B cell (primary cell): ENCODE data around the gene ANKRD11. TPM values are rescaled to one million over a fixed set of nuclear protein-coding genes. Genes with fewer than 3 reads are reported as not detected.

Experiments used
- ATAC-seq: fragments of 200-7000 bp; cut with Tn5 transposase; one replicate; pipeline ENCODE4 v1.10.0; 2021; ENCODE audit warnings: low read depth, mild to moderate bottlenecking, moderate number of reproducible peaks, moderate library complexity
- CTCF ChIA-PET: fragments of 350-600 bp; sonication (Branson Sonifier 250); formaldehyde crosslinking; loops from one replicate; lab custom pipeline; 2021; ENCODE audit warnings: antibody characterized with exemption, inconsistent platforms; lab: Charles Lee
- POLR2A ChIA-PET: fragments of 350-600 bp; sonication (Branson Sonifier 250); formaldehyde crosslinking; loops from one replicate; lab custom pipeline; 2021; ENCODE audit warnings: antibody characterized with exemption; lab: Charles Lee
- DNase-seq: peaks from one replicate; pipeline ENCODE4 v3.0.0; 2013
- H2AFZ ChIP-seq: 2 replicates; pipeline ENCODE4 v1.6.1; 2012; ENCODE audit warnings: mild to moderate bottlenecking, low read depth, low read length; ENCODE audit not compliant: insufficient read depth, poor library complexity, severe bottlenecking
- H3K27ac ChIP-seq, 2 donors: 1 replicate in 1 of 2; 2 replicates in 1 of 2; pipeline ENCODE4 v1.5.1; 2012 to 2013; ENCODE audit warnings: low read length in 2 of 2, mild to moderate bottlenecking in 2 of 2, moderate library complexity in 1 of 2
- H3K27me3 ChIP-seq, 4 experiments: fragments of 200-600 bp in 1 of 4; sonication (generic) in 1 of 4; replicated peaks in 1 of 4; 1 replicate in 2 of 4; 2 replicates in 2 of 4; pipeline versions ENCODE4 v1.6.1 to v1.7.0; 2013 to 2016; ENCODE audit warnings: low read length in 3 of 4, mild to moderate bottlenecking in 2 of 4, mixed read lengths in 1 of 4, moderate library complexity in 1 of 4; ENCODE audit not compliant: insufficient read depth in 4 of 4, control insufficient read depth in 3 of 4; ENCODE audit errors: control extremely low read depth in 1 of 4
- H3K36me3 ChIP-seq, 2 experiments: replicated peaks in 1 of 2; 1 replicate in 1 of 2; 2 replicates in 1 of 2; pipeline versions ENCODE4 v1.6.1 to v1.7.1; 2013; ENCODE audit warnings: low read length in 1 of 2; ENCODE audit not compliant: insufficient read depth in 2 of 2, control insufficient read depth in 1 of 2; ENCODE audit errors: control extremely low read depth in 1 of 2, extremely low read depth in 1 of 2
- H3K4me1 ChIP-seq, 2 donors: fragments of 200-600 bp in 1 of 2; sonication (generic) in 1 of 2; 1 replicate in 1 of 2; 2 replicates in 1 of 2; pipeline versions ENCODE4 v1.5.1 to v1.6.1; 2013 to 2017; ENCODE audit warnings: low read length in 2 of 2; ENCODE audit not compliant: control insufficient read depth in 2 of 2, insufficient read depth in 2 of 2
- H3K4me2 ChIP-seq: replicated peaks from 2 replicates; pipeline ENCODE3; 2012; ENCODE audit warnings: mild to moderate bottlenecking, low read depth, low read length; ENCODE audit not compliant: poor library complexity, severe bottlenecking
- H3K4me3 ChIP-seq, 5 experiments: fragments of 200-600 bp in 1 of 5; sonication (generic) in 1 of 5; 1 replicate in 3 of 5; 2 replicates in 2 of 5; pipeline versions ENCODE4 v1.5.1 to v1.7.0; 2011 to 2016; ENCODE audit warnings: low read length in 4 of 5, mild to moderate bottlenecking in 4 of 5, low read depth in 2 of 5, control low read depth in 1 of 5, moderate library complexity in 1 of 5; ENCODE audit not compliant: insufficient read depth in 1 of 5; ENCODE audit errors: control extremely low read depth in 1 of 5, extremely low read depth in 1 of 5
- H3K79me2 ChIP-seq: fragments of 200-600 bp; sonication (generic); one replicate; pipeline ENCODE4 v1.6.0; 2016; ENCODE audit warnings: low read length; ENCODE audit not compliant: control insufficient read depth, insufficient read depth
- H3K9ac ChIP-seq: fragments of 200-600 bp; sonication (generic); 2 replicates; pipeline ENCODE4 v1.6.1; 2017; ENCODE audit warnings: mild to moderate bottlenecking, low read length, moderate library complexity
- H3K9me3 ChIP-seq, 3 donors: one replicate each; pipeline versions ENCODE4 v1.6.1 to v1.7.1; 2013; ENCODE audit warnings: low read length in 2 of 3; ENCODE audit not compliant: control insufficient read depth in 2 of 3, insufficient read depth in 1 of 3; ENCODE audit errors: control extremely low read depth in 1 of 3
- H4K20me1 ChIP-seq: 2 replicates; pipeline ENCODE4 v1.6.0; 2012; ENCODE audit warnings: mild to moderate bottlenecking, low read length; ENCODE audit not compliant: insufficient read depth, control insufficient read depth, poor library complexity, severe bottlenecking
- H3K27ac Mint-ChIP-seq: one replicate; pipeline ENCODE4 v1.8.0; 2021; ENCODE audit warnings: mixed read lengths
- H3K27me3 Mint-ChIP-seq: one replicate; pipeline ENCODE4 v1.8.0; 2021; ENCODE audit warnings: mixed read lengths
- H3K4me1 Mint-ChIP-seq: one replicate; pipeline ENCODE4 v1.8.0; 2021; ENCODE audit warnings: mixed read lengths
- H3K4me3 Mint-ChIP-seq: one replicate; pipeline ENCODE4 v1.8.0; 2021; ENCODE audit warnings: mixed read lengths
- H3K9me3 Mint-ChIP-seq: one replicate; pipeline ENCODE4 v1.8.0; 2022; ENCODE audit warnings: mixed read lengths; ENCODE audit not compliant: insufficient read depth
- EZH2 ChIP-seq: IDR thresholded peaks from 2 replicates; pipeline ENCODE4 v1.6.1; 2012; ENCODE audit warnings: borderline replicate concordance, low read depth, mild to moderate bottlenecking, moderate library complexity, low read length; ENCODE audit not compliant: insufficient read depth, poor library complexity, severe bottlenecking
- WGBS: methylation state at CpG from one replicate; pipeline ENCODE4 v1.1.5; 2013; ENCODE audit warnings: missing lambda C conversion rate; ENCODE audit not compliant: insufficient coverage; 5-methylcytosine and 5-hydroxymethylcytosine counted together
- intact Hi-C: fragments of 100-400 bp; cut with micrococcal nuclease; formaldehyde crosslinking; loops from one replicate; pipeline ENCODE4 v1.10.0; 2022
- polyA plus RNA-seq: library from polyadenylated mRNA; depleted of rRNA; stranded (reverse); fragments of >200 nt; gene quantifications from 2 replicates; pipeline ENCODE4 v1.2.3, GENCODE V29; 2012
- total RNA-seq, 2 donors: library from RNA; stranded (reverse); fragments of 120-200 nt in 1 of 2; gene quantifications; 1 replicate in 1 of 2; 2 replicates in 1 of 2; pipeline versions ENCODE4 v1.2.3 to v1.2.4, GENCODE V29; 2013 to 2022
- TF ChIP-seq, protein P1 (sequence below): fragments of 200-600 bp; IDR thresholded peaks from one replicate; pipeline ENCODE4 v1.8.0; 2022; ENCODE audit warnings: antibody characterized with exemption, mild to moderate bottlenecking

The ANKRD11 gene
- total and polyA plus RNA-seq, 2 donors (not counting 1 experiment from before 2014, with no cell fraction given) = 67.9 to 314 TPM

GRCh38 chr16:89222931-89223330, 267.4 kb downstream of the ANKRD11 start:
- Histone ChIP-seq H4K20me1 (no peaks in the 10 kb centered on the region), H2AFZ (no peak overlapping the region), H3K9me3 (peaks cover 0 to 16% (median 10%) of the 10 kb centered on the region in 3 donors), H3K4me3 (no peak overlapping the region), H3K9ac (no peak overlapping the region), H3K4me2 (no peak overlapping the region), H3K4me1 (peaks cover 3 to 5% of the 10 kb centered on the region in 2 donors), H3K27ac (no peak overlapping the region), H3K36me3 (peaks cover 12 to 48% of the 10 kb centered on the region in 2 experiments), H3K79me2 (peaks cover 26% of the 10 kb centered on the region), H3K27me3 (no peaks in the 10 kb centered on the region)
- Mint-ChIP-seq H3K4me3 (no peak overlapping the region), H3K27me3 (no peaks in the 10 kb centered on the region), H3K4me1 (peaks cover 5% of the 10 kb centered on the region), H3K9me3 (no peaks in the 10 kb centered on the region), H3K27ac (peak overlapping the region; percentile 37)
- intact Hi-C loops = no loop called here
- 96% methylated on average over 21 of the region's 21 CpGs for WGBS
- ChIA-PET POLR2A (no interaction called here), CTCF (no interaction called here)
- ATAC-seq (no peak), DNase-seq (no peak)
- TF ChIP-seq, protein P1, sequence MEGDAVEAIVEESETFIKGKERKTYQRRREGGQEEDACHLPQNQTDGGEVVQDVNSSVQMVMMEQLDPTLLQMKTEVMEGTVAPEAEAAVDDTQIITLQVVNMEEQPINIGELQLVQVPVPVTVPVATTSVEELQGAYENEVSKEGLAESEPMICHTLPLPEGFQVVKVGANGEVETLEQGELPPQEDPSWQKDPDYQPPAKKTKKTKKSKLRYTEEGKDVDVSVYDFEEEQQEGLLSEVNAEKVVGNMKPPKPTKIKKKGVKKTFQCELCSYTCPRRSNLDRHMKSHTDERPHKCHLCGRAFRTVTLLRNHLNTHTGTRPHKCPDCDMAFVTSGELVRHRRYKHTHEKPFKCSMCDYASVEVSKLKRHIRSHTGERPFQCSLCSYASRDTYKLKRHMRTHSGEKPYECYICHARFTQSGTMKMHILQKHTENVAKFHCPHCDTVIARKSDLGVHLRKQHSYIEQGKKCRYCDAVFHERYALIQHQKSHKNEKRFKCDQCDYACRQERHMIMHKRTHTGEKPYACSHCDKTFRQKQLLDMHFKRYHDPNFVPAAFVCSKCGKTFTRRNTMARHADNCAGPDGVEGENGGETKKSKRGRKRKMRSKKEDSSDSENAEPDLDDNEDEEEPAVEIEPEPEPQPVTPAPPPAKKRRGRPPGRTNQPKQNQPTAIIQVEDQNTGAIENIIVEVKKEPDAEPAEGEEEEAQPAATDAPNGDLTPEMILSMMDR = no peak
- no peak for TF ChIP-seq EZH2

- H3K4me3 ChIP-seq = no peak overlapping the region
- ATAC-seq = no peak
- WGBS = 100% methylated on average over 3 of the region's 3 CpGs
- no peak overlapping the region for H3K9ac ChIP-seq
- ChIA-PET POLR2A (interaction anchor here (0.7 kb wide), 1 partner anchor 652 kb away, joined by 3 read pairs; no protein-coding TSS in a partner anchor), CTCF (no interaction called here)
- TF ChIP-seq EZH2 = no peak
- TF ChIP-seq, protein P1 = no peak
- peaks cover 8 to 11% of the 10 kb centered on the region in 2 donors for H3K4me1 ChIP-seq
- no peak overlapping the region for H2AFZ ChIP-seq
- DNase-seq = no peak
- H3K27me3 ChIP-seq = no peaks in the 10 kb centered on the region
- peaks cover 0 to 3% (median 0%) of the 10 kb centered on the region in 3 donors for H3K9me3 ChIP-seq
- intact Hi-C loops = no loop called here
- Mint-ChIP-seq H3K4me3 (no peak overlapping the region), H3K9me3 (no peaks in the 10 kb centered on the region), H3K4me1 (peaks cover 12% of the 10 kb centered on the region), H3K27ac (no peak overlapping the region), H3K27me3 (no peaks in the 10 kb centered on the region)
- H3K27ac ChIP-seq = no peak overlapping the region
- no peak overlapping the region for H3K4me2 ChIP-seq
- no peaks in the 10 kb centered on the region for H4K20me1 ChIP-seq
- peaks cover 1 to 35% of the 10 kb centered on the region in 2 experiments for H3K36me3 ChIP-seq
- peaks cover 18% of the 10 kb centered on the region for H3K79me2 ChIP-seq
Observed at GRCh38 chr16:89221604-89222003, 268.8 kb downstream of the ANKRD11 start.
